Activated CD4-positive, CD25-positive, alpha-beta regulatory T cell treated with anti-CD3 and anti-CD28 coated beads, Interleukin-2, amount 50 U/mL, for 16 hours (primary cell): ENCODE measurements around the gene SNTB2.
"Not testable (repeated sequence)": the region's sequence is repeated elsewhere in the genome, so short reads cannot be mapped to it uniquely, and the experiment has no call there.

Experiments used
- DNase-seq: peaks from one replicate; pipeline ENCODE4 v3.0.0-alpha.2; 2020; ENCODE audit warnings: low read depth, low spot score

The SNTB2 gene

DNA sequence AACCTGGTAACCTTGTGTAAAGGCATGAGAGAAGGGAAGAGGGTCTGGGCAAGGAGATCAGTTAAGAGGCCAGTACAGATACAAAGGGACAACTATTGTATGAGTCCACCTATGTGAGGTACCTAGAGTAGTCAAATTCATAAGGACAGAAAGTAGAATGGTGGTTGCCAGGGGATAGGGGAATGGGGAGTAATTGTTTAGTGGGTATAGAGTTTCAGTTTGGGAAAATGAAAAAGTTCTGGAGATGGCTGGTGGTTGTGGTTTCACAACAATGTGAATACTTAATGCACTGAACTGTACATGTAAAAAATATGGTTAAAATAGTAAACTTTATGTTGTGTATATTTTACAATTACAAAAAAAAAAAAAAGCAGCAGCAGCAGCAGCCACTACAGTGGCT is 49.4 kb downstream of the SNTB2 start:
- no peak for DNase-seq

- no peak for DNase-seq
Observed at GRCh38 chr16:69237296-69237695, 50.3 kb downstream of the SNTB2 start.

DNA sequence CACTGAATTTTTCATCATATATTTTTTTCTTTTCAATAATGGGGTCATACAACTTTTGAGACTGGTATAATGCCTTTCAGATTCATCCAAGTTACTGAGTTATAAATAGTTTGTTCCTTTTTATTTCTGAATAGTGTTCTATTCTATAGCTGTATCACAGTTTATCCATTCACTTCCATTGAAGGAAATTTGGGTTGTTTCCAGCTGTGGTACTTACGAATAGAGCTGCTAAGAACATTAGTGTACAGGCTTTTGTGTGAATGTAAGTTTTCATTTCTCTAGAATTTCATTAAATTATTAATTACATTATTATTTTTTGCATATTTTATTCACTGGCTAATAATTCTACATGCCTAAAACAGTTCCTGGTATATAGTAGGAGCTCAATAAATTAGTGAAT is 52.9 kb downstream of the SNTB2 start:
- no peak for DNase-seq

GRCh38 chr16:69240331-69240730 is 53.4 kb downstream of the SNTB2 start:
- no peak for DNase-seq

DNA sequence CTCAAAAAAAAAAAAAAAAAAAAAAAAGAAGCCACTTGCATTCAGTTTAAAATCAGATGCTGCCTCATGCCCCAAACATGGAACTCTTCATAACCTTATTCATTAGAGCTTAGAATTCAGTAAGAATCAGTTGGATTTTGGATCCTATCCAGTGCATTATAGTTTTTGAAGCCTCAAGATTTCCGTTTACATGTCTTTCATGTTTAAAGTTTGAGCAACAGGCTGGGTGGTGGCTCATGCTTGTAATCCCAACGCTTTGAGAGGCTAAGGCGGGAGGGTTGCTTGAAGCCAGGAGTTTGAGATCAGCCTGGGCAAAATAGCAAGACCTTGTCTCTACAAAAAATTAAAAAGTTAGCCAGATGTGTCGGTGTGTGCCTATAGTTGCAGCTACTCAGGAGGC is 55.0 kb downstream of the SNTB2 start:
- no peak for DNase-seq

GRCh38 chr16:69243479-69243878 is 56.5 kb downstream of the SNTB2 start:
- DNase-seq: no peak

DNA sequence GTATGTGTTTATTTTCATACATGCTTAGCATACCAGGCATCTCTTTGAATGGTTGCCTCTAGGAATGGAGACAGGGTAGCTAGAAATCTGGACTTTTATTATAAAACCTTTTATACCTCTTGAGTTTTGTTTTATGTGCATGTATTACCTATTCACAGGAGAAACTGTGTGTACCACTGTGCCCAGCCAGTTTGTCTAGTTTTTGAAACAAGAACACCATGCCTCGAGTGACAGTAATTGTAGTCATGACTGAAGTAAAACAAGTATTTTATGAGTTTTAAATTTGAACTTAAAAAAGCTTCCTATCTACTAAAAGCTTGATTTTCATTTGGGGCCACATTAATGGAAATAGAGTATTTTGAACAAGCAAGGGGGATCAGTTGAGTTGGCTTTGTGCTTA is 57.4 kb downstream of the SNTB2 start:
- DNase-seq: no peak

DNA sequence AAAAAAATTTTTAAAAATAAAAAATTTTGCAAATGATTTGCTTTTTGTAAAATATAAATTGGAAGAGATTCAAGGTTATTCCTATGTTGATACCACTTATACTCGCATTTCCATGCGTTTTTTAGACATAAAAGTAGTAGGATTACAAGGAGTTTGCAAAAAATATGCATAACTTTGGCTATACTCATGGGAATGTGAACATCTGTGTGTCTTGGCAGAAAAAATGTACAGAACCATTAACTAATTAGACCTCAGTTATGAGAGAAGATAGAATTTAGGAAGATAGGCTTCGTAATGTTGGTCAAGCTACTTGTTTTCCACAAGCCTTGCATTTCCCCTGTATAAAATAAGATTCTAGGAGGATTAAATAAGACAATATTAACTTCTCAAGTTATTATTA is 63.1 kb downstream of the SNTB2 start:
- DNase-seq: no peak

- no peak for DNase-seq
Observed at GRCh38 chr16:69253870-69254341, 66.9 kb downstream of the SNTB2 start.

- not testable (repeated sequence) for DNase-seq
Observed at GRCh38 chr16:69259428-69259764, 72.4 kb downstream of the SNTB2 start.

GRCh38 chr16:69260019-69260418 is 73.1 kb downstream of the SNTB2 start:
- no peak for DNase-seq

DNA sequence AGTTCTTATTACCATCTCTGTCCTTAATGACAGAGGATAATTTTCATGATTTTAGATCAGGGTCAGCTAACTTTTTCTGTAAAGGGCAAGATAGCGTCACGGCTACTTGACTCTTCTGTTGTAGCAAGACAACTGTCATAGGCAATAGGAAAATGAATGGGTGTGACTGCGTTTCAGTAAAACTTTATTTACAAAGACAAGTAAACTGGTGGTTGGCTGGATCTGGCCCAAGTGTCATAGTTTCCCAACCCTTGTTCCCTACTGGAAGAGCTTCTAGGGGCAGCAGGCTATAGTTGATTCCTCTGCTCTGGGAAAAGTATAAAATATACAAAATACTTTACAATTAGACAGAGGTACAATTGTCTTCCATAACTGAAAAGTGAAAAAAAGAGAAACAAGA is 73.5 kb downstream of the SNTB2 start:
- DNase-seq: no peak

DNA sequence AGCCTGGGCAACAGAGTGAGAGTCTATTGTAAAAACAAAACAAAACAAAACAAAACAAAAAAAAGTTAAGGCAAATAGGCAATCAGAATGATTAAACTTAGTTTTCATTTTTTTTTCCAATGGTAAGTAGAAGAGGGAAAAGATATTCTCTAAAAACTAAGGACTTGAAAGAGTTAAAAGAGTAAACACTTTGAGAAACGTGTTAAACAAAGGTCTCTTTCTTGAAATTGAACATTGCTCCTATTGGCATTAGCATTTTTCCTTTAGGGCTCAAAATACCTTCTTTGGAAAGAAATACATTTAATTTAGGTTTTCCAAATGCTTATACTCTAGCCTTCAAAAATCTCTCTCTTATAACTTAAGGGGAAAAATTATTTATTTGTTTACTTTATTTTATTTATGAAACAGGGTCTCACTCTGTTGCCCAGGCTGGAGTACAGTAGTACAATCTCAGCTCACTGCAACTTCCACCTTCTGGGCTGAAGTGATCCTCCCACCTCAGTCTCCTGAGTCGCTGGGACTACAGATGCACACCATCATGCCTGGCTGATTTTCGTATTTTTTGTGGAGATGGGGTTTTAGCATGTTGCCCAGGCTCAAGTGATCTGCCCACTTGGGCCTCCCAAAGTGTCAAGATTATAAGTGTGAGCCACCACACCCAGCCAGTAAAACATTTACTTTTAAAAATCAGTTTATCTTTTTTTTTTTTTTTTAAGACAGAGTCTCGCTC is 79.5 kb downstream of the SNTB2 start:
- no peak for DNase-seq

- no peak for DNase-seq
Observed at GRCh38 chr16:69267633-69268032, 80.7 kb downstream of the SNTB2 start.

GRCh38 chr16:69270395-69270794 is 83.4 kb downstream of the SNTB2 start:
- no peak for DNase-seq

GRCh38 chr16:69270831-69271230 is 83.9 kb downstream of the SNTB2 start:
- DNase-seq: no peak

GRCh38 chr16:69273009-69273408 is 86.0 kb downstream of the SNTB2 start:
- DNase-seq: no peak

- no peak for DNase-seq
Observed at GRCh38 chr16:69274699-69275235, 87.8 kb downstream of the SNTB2 start.

DNA sequence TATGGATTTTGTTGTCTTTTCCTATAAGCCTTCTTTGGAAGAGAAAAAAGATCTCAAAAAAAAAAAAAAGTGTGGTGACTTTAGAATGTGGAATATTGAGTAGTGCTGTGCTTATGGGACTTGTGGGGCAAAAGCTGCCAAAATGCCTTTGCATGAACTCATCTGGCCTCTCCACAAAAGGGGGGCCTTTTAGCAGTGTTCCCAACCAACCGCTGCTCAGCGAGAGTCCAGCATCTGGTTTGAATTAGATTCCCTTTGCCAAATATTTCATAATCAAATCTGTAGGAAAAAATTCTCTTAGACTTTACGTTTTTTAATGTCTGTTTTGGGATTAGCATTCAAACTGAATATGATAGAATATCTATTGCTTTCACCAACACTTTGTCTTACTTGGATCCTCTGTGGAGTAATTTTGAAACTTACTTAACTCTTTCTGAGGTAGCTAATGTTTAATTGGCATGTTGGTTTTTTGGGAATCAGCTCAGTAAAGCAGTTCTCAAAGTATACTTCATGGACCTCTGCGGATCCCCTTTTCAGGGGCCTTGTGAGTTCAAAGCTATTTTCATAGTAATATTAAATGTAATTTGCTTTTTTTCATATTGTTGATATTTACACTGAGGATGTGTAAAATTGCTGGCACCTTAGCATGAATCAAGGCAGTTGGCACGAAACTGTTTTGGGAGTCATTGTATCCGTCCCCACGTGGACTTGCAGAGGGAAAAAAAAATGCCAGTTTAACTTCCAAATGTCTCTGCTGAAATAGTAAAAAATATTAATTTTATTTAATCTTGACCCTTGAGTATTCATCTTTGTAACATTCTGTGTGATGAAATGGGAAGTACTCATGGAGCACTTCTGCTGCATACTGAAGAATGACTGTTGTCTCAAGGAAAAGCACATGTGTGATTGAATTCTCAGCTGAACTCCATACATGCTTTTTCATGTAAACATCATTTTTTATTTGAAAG is 89.5 kb downstream of the SNTB2 start:
- DNase-seq: no peak

GRCh38 chr16:69277413-69277812 is 90.4 kb downstream of the SNTB2 start:
- DNase-seq: no peak

DNA sequence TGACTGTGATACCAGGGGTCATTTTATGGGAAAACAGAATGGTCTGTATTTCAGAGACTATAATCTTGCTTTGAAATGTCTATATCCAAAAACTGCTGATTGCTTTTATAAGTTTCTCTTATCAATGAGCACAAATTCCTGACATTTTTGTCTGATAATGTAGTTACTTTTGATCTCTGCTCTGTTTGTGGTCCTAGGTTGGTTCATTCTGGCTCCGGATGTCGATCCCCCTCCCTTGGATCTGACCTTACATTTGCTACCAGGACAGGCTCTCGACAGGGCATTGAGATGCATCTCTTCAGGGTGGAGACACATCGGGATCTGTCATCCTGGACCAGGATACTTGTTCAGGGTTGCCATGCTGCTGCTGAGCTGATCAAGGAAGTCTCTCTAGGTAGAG is 96.9 kb downstream of the SNTB2 start:
- DNase-seq: no peak

- DNase-seq: no peak
Observed at GRCh38 chr16:69285240-69285639, 98.3 kb downstream of the SNTB2 start.
